Measurements from ENCODE around the gene PLA2G4B. TPM values are rescaled to one million over a fixed set of nuclear protein-coding genes. Genes with fewer than 3 reads are reported as not detected.

The PLA2G4B gene
- total RNA-seq, 1 donor from 2014 or later: 17.7 TPM

DNA sequence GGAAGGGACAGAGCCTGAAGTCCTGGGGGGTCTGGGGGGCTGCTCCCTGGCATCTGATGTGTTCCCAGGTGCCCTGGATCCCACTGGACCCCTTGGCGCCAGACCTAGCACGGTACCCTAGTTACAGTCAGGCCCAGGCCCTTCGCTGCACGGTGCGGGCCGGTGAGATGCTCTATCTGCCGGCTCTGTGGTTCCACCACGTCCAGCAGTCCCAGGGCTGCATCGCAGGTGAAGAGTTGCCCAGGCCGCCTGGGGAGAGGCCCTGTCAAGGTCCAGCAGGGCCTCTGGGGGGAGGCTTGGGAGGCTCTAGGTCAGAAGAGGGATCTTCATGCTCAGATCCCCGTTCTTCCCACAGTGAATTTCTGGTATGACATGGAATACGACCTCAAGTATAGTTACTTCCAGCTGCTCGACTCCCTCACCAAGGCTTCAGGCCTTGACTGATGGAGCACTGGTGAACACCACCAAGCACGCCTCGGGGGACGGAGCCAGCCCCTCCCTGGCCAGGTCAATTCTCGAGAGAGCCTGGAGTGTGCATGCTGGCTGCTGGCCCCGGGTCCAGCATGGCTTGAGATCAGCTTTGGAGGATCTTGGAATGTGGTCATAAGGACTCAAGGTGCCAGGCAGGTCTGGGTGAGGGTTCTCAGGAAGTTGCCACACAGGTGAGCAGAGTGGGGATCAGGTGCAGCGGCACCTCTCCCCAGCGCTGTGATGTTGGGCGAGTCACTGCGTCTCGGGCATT lies 1.8 kb upstream of the PLA2G4B start:
- Mint-ChIP-seq H3K27me3 (no peaks in the 10 kb centered on the region), H3K4me3 (peak overlapping the region; percentile 11), H3K36me3 (peaks cover 12% of the 10 kb centered on the region), H3K27ac (peak overlapping the region; percentile 71), H3K4me1 (ENCODE audit: unreplicated experiment) (peaks cover 15% of the 10 kb centered on the region), H3K9me3 (no peaks in the 10 kb centered on the region)
- TF ChIP-seq, protein P1, sequence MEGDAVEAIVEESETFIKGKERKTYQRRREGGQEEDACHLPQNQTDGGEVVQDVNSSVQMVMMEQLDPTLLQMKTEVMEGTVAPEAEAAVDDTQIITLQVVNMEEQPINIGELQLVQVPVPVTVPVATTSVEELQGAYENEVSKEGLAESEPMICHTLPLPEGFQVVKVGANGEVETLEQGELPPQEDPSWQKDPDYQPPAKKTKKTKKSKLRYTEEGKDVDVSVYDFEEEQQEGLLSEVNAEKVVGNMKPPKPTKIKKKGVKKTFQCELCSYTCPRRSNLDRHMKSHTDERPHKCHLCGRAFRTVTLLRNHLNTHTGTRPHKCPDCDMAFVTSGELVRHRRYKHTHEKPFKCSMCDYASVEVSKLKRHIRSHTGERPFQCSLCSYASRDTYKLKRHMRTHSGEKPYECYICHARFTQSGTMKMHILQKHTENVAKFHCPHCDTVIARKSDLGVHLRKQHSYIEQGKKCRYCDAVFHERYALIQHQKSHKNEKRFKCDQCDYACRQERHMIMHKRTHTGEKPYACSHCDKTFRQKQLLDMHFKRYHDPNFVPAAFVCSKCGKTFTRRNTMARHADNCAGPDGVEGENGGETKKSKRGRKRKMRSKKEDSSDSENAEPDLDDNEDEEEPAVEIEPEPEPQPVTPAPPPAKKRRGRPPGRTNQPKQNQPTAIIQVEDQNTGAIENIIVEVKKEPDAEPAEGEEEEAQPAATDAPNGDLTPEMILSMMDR (conservative IDR thresholded peaks at IDR 0.05): no peak
- no peak for DNase-seq (ENCODE audit: extremely low spot score, unreplicated experiment)

DNA sequence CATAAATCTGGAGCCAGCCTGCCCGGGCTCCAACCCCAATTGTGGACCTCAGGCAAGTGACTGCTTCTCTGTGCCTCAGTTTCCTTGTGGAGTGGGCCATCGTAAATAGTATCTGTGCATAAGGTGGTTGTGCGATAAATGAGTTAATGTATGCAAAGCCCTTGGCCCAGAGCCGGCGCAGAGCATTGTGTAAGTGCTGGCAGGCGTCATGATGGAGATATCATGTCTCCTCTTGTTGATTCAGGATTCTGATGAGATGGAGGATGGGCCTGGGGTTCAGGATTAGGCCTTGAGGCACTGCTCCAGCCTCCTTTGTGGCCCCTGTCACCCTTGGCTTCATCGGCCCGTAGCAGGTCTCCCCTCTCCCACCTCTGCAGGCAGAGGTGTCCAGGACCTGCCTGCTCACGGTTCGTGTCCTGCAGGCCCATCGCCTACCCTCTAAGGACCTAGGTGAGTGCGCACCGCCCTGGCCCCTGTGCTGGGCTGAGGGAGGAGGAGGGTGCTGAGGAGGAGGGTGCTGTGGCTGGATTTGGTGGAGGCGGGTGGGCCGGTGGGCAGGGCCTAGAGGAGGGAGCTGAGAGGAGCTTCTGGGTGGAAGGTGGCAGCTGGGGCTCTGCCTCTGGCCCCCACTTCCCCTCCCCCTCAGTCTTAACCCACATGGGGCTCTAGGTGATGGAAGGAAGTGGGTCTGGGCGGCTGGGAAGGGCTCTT lies 1.3 kb downstream of the PLA2G4B start:
- H3K27me3 Mint-ChIP-seq: no peaks in the 10 kb centered on the region
- no peaks in the 10 kb centered on the region for H3K4me1 Mint-ChIP-seq (ENCODE audit: unreplicated experiment)
- H3K4me3 Mint-ChIP-seq: no peak overlapping the region
- H3K36me3 Mint-ChIP-seq: peaks cover 4% of the 10 kb centered on the region
- TF ChIP-seq, protein P1 (conservative IDR thresholded peaks at IDR 0.05): no peak
- no peak for DNase-seq (ENCODE audit: extremely low spot score, unreplicated experiment)
- H3K27ac Mint-ChIP-seq: no peak overlapping the region
- no peaks in the 10 kb centered on the region for H3K9me3 Mint-ChIP-seq

DNA sequence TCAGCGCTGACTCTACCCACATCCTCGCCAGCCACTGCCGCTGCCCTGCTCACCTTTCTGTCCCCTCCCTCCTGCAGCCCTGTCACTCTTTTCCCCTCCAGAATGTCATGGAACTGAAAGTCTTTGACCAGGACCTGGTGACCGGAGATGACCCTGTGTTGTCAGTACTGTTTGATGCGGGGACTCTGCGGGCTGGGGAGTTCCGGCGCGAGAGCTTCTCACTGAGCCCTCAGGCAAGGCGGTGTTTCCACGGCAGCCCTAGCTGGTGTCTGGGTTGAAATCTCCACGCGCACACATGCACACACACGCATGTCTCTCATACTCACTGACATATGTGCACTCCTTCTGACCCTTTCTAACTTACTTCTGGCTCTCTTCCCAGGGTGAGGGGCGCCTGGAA lies 2.0 kb downstream of the PLA2G4B start:
- no peak overlapping the region for H3K4me3 Mint-ChIP-seq
- TF ChIP-seq, protein P1 (conservative IDR thresholded peaks at IDR 0.05): no peak

DNA sequence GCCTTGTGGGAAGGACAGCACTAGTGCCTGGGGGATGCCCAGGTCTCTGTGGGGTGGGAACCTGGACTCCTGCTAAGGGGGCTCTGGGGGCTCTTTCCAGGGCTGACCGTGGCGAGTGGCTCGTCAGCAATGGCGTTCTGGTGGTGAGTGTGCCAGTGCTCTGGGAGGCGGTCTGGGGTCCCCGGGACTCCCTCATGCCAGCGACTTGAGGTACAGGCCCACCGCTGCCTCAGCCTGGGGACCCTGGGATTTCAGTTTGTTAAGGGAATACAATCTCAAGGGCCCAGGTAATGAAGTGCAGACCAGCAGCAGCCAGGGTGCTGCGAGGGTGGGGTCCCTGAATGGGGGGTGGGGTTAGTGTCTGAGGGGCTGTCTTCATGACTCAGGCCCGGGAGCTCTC lies 2.5 kb downstream of the PLA2G4B start:
- no peaks in the 10 kb centered on the region for H3K27me3 Mint-ChIP-seq
- no peaks in the 10 kb centered on the region for H3K9me3 Mint-ChIP-seq
- H3K36me3 Mint-ChIP-seq: peaks cover 4% of the 10 kb centered on the region
- H3K4me3 Mint-ChIP-seq: no peak overlapping the region
- TF ChIP-seq, protein P1 (conservative IDR thresholded peaks at IDR 0.05): no peak
- H3K4me1 Mint-ChIP-seq (ENCODE audit: unreplicated experiment): no peaks in the 10 kb centered on the region
- DNase-seq (ENCODE audit: extremely low spot score, unreplicated experiment): no peak
- peak overlapping the region; percentile 72 for H3K27ac Mint-ChIP-seq

More for the DNA sequence above, 2.0 kb downstream of the PLA2G4B start:
- no peaks in the 10 kb centered on the region for H3K27me3 Mint-ChIP-seq
- DNase-seq (ENCODE audit: extremely low spot score, unreplicated experiment): no peak
- peak overlapping the region; percentile 72 for H3K27ac Mint-ChIP-seq
- H3K4me1 Mint-ChIP-seq (ENCODE audit: unreplicated experiment): no peaks in the 10 kb centered on the region
- no peaks in the 10 kb centered on the region for H3K9me3 Mint-ChIP-seq
- H3K36me3 Mint-ChIP-seq: peaks cover 4% of the 10 kb centered on the region

DNA sequence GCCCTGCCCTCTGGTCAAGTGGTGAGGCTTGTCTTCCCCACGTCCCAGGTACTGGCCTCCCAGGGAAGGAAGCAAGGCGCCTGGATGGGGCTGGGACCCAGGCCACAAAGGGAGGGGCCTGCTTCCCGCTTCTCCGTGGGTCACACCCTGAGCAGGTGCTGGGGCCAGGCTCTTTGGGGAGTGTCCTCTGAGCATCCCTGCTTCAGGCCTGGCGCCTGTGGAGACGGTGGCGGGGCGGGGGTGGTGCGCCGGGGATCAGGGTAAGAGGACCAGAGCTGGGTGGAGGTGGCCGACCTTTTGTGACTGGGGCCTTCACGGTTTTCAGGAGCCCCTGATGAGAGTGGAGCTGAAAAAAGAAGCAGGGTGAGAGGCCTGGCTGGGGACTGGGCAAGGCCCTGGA lies 3.6 kb downstream of the PLA2G4B start:
- H3K27ac Mint-ChIP-seq: no peak overlapping the region
- H3K4me3 Mint-ChIP-seq: no peak overlapping the region
- no peaks in the 10 kb centered on the region for H3K27me3 Mint-ChIP-seq
- H3K36me3 Mint-ChIP-seq: peaks cover 2% of the 10 kb centered on the region
- no peak for DNase-seq (ENCODE audit: extremely low spot score, unreplicated experiment)
- no peaks in the 10 kb centered on the region for H3K9me3 Mint-ChIP-seq
- TF ChIP-seq, protein P1 (conservative IDR thresholded peaks at IDR 0.05): no peak
- no peaks in the 10 kb centered on the region for H3K4me1 Mint-ChIP-seq (ENCODE audit: unreplicated experiment)
